H9 (cell line): ENCODE results near the gene SF3B3. TPM values are rescaled to one million over a fixed set of nuclear protein-coding genes. Genes with fewer than 3 reads are reported as not detected.

Experiments
- DNase-seq: peaks from one replicate; pipeline ENCODE4 v3.0.0-alpha.2; 2017
- H2AFZ ChIP-seq: one replicate; pipeline ENCODE4 v1.6.1; 2013; ENCODE audit warnings: mild to moderate bottlenecking, low read length, control low read depth, moderate library complexity
- H2AK5ac ChIP-seq: 2 replicates; pipeline ENCODE4 v1.6.1; 2013; ENCODE audit warnings: low read length, control low read depth, mixed read lengths; ENCODE audit not compliant: insufficient read length
- H2BK120ac ChIP-seq: one replicate; pipeline ENCODE4 v1.6.1; 2013; ENCODE audit warnings: low read depth, mild to moderate bottlenecking, low read length, control low read depth, inconsistent platforms; ENCODE audit not compliant: poor library complexity, severe bottlenecking
- H2BK12ac ChIP-seq: 2 replicates; pipeline ENCODE4 v1.6.1; 2013; ENCODE audit warnings: low read length, control low read depth, mixed read lengths, low read depth; ENCODE audit not compliant: insufficient read length
- H2BK15ac ChIP-seq: 2 replicates; pipeline ENCODE4 v1.6.1; 2013; ENCODE audit warnings: low read depth, low read length, control low read depth
- H2BK20ac ChIP-seq: one replicate; pipeline ENCODE4 v1.6.1; 2013; ENCODE audit warnings: low read depth, mild to moderate bottlenecking, low read length, control low read depth, inconsistent platforms; ENCODE audit not compliant: poor library complexity, severe bottlenecking
- H2BK5ac ChIP-seq: 2 replicates; pipeline ENCODE4 v1.6.1; 2013; ENCODE audit warnings: low read length, control low read depth, mixed read lengths; ENCODE audit not compliant: insufficient read length
- H3K14ac ChIP-seq: 2 replicates; pipeline ENCODE4 v1.6.1; 2013; ENCODE audit warnings: low read length, control low read depth; ENCODE audit not compliant: insufficient read depth
- H3K18ac ChIP-seq: 2 replicates; pipeline ENCODE4 v1.6.1; 2013; ENCODE audit warnings: low read depth, mild to moderate bottlenecking, mixed read lengths, low read length, control low read depth; ENCODE audit not compliant: insufficient read length
- H3K23ac ChIP-seq: 2 replicates; pipeline ENCODE4 v1.6.1; 2013; ENCODE audit warnings: low read length, control low read depth, mixed read lengths, low read depth; ENCODE audit not compliant: insufficient read length
- H3K23me2 ChIP-seq: 2 replicates; pipeline ENCODE4 v1.6.1; 2013; ENCODE audit warnings: low read depth, mild to moderate bottlenecking, mixed read lengths, low read length, control low read depth; ENCODE audit not compliant: insufficient read length, poor library complexity, severe bottlenecking
- H3K27ac ChIP-seq: 2 replicates; pipeline ENCODE4 v1.5.1; 2013; ENCODE audit warnings: low read length, control low read depth, mixed read lengths, low read depth; ENCODE audit not compliant: insufficient read length
- H3K27me3 ChIP-seq: 2 replicates; pipeline ENCODE4 v1.6.1; 2013; ENCODE audit warnings: low read length, control low read depth, inconsistent platforms; ENCODE audit not compliant: insufficient read depth
- H3K4ac ChIP-seq: 2 replicates; pipeline ENCODE4 v1.6.1; 2013; ENCODE audit warnings: low read depth, mild to moderate bottlenecking, control low read depth, inconsistent platforms, low read length, moderate library complexity
- H3K4me1 ChIP-seq: 2 replicates; pipeline ENCODE4 v1.6.1; 2013; ENCODE audit warnings: low read length, control low read depth, inconsistent platforms; ENCODE audit not compliant: insufficient read depth
- H3K4me2 ChIP-seq: 2 replicates; pipeline ENCODE4 v1.6.1; 2013; ENCODE audit warnings: low read length, control low read depth, mixed read lengths; ENCODE audit not compliant: insufficient read length, insufficient read depth
- H3K56ac ChIP-seq: 2 replicates; pipeline ENCODE4 v1.6.1; 2013; ENCODE audit warnings: low read depth, mild to moderate bottlenecking, mixed read lengths, low read length, control low read depth; ENCODE audit not compliant: insufficient read length
- H3K79me1 ChIP-seq: 2 replicates; pipeline ENCODE4 v1.6.1; 2013; ENCODE audit warnings: low read depth, mild to moderate bottlenecking, moderate library complexity, low read length, control low read depth, inconsistent platforms; ENCODE audit not compliant: insufficient read depth, poor library complexity, severe bottlenecking
- H3K79me2 ChIP-seq: 2 replicates; pipeline ENCODE4 v1.6.1; 2013; ENCODE audit warnings: low read length, control low read depth, inconsistent platforms; ENCODE audit not compliant: insufficient read depth
- H3K9ac ChIP-seq: 2 replicates; pipeline ENCODE4 v1.6.1; 2013; ENCODE audit warnings: low read length, control low read depth, mixed read lengths; ENCODE audit not compliant: insufficient read length; ENCODE audit errors: extremely low read depth
- H3K9me3 ChIP-seq: one replicate; pipeline ENCODE4 v1.6.1; 2013; ENCODE audit warnings: low read depth, low read length, inconsistent platforms; ENCODE audit not compliant: control insufficient read depth
- H3T11ph ChIP-seq: one replicate; pipeline ENCODE4 v1.6.1; 2013; ENCODE audit warnings: mild to moderate bottlenecking, low read length, control low read depth, inconsistent platforms
- H4K20me1 ChIP-seq: one replicate; pipeline ENCODE4 v1.6.1; 2013; ENCODE audit not compliant: control insufficient read depth, insufficient read length, insufficient read depth
- H4K5ac ChIP-seq: 2 replicates; pipeline ENCODE4 v1.6.1; 2013; ENCODE audit warnings: low read depth, mild to moderate bottlenecking, mixed read lengths, low read length, control low read depth; ENCODE audit not compliant: insufficient read length
- H4K8ac ChIP-seq: replicated peaks from 2 replicates; pipeline ENCODE4 v1.6.1; 2013; ENCODE audit warnings: low read length, control low read depth, mixed read lengths, low read depth; ENCODE audit not compliant: insufficient read length
- H4K91ac ChIP-seq: 2 replicates; pipeline ENCODE4 v1.6.1; 2013; ENCODE audit warnings: low read depth, mild to moderate bottlenecking, moderate library complexity, mixed read lengths, low read length, control low read depth; ENCODE audit not compliant: insufficient read length
- H3K27ac Mint-ChIP-seq, 3 experiments: 2 replicates in 2 of 3; 3 replicates in 1 of 3; pipeline ENCODE4 v1.8.0; 2020 to 2021; ENCODE audit warnings: mixed read lengths in 3 of 3, mild to moderate bottlenecking in 1 of 3, moderate library complexity in 1 of 3
- H3K27me3 Mint-ChIP-seq: 2 replicates; pipeline ENCODE4 v1.8.0; 2021; ENCODE audit warnings: low read depth, mild to moderate bottlenecking, moderate library complexity, mixed read lengths
- H3K36me3 Mint-ChIP-seq, 3 experiments: 2 replicates in 2 of 3; 3 replicates in 1 of 3; pipeline ENCODE4 v1.8.0; 2020 to 2021; ENCODE audit warnings: low read depth in 3 of 3, mixed read lengths in 3 of 3; ENCODE audit not compliant: insufficient read depth in 1 of 3
- H3K4me1 Mint-ChIP-seq, 2 experiments: 2 replicates each; pipeline ENCODE4 v1.8.0; 2020; ENCODE audit warnings: mixed read lengths in 2 of 2
- H3K4me3 Mint-ChIP-seq, 2 experiments: 2 replicates in 1 of 2; 3 replicates in 1 of 2; pipeline ENCODE4 v1.8.0; 2020 to 2021; ENCODE audit warnings: mild to moderate bottlenecking in 2 of 2, mixed read lengths in 2 of 2, moderate library complexity in 1 of 2
- H3K9me3 Mint-ChIP-seq, 2 experiments: 2 replicates in 1 of 2; 3 replicates in 1 of 2; pipeline ENCODE4 v1.8.0; 2020; ENCODE audit warnings: mild to moderate bottlenecking in 2 of 2, mixed read lengths in 2 of 2, moderate library complexity in 1 of 2
- WGBS: extraction: QIAGEN DNeasy Blood & Tissue Kit; methylation state at CpG from one replicate; pipeline ENCODE4 v1.1.7; 2013; ENCODE audit warnings: missing lambda C conversion rate, low lambda C conversion rate, mixed read lengths; ENCODE audit not compliant: insufficient read length; ENCODE audit errors: extremely low coverage; 5-methylcytosine and 5-hydroxymethylcytosine counted together
- total RNA-seq: library from RNA; stranded (reverse); gene quantifications from 2 replicates; pipeline ENCODE4 v1.2.1, GENCODE V29; 2021
- TF ChIP-seq, protein P1 (sequence below): fragments of 200-600 bp; sonication (generic); conservative IDR thresholded peaks from 3 replicates; pipeline ENCODE4 v1.8.0; 2021; ENCODE audit warnings: antibody characterized with exemption, mild to moderate bottlenecking

SF3B3 gene
- total RNA-seq, 1 experiment from 2014 or later, result 493 TPM

DNA sequence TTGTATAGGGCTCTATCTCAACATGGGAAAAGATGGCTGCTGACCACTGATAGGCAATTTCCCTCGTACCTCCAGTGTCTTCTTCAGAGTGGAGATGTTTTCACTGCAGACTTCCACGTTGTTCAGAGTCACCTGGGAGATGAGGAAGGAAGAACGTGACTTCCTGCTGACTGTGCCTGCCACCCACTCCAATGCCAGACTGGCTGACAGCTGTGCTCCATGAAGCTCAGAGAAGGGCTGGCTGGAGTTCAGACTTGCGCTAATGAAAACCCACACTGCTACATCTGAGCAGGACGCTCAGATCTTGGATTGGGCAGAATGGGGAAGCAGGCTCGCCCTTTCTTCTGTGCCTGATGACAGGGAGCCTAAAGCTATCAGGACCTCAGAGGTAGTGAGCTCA lies 33.4 kb upstream of the SF3B3 start:
- Histone ChIP-seq H3K23ac (no peak overlapping the region), H2AFZ (no peak overlapping the region), H3K79me1 (no peaks in the 10 kb centered on the region), H3K9me3 (no peaks in the 10 kb centered on the region), H2BK120ac (no peak overlapping the region), H4K8ac (no peak overlapping the region), H3K18ac (no peak overlapping the region), H3K23me2 (no peaks in the 10 kb centered on the region), H3K79me2 (no peaks in the 10 kb centered on the region), H3K14ac (no peak overlapping the region), H3T11ph (no peak overlapping the region), H3K4me2 (no peak overlapping the region), H3K27ac (no peak overlapping the region), H4K91ac (no peak overlapping the region), H3K9ac (no peak overlapping the region), H3K27me3 (no peaks in the 10 kb centered on the region), H3K56ac (no peak overlapping the region), H2BK20ac (no peak overlapping the region), H2BK12ac (no peak overlapping the region), H3K4me1 (no peaks in the 10 kb centered on the region), H4K5ac (no peak overlapping the region), H2BK15ac (no peak overlapping the region), H2AK5ac (no peak overlapping the region), H4K20me1 (no peaks in the 10 kb centered on the region), H2BK5ac (no peak overlapping the region), H3K4ac (no peak overlapping the region)
- TF ChIP-seq, protein P1, sequence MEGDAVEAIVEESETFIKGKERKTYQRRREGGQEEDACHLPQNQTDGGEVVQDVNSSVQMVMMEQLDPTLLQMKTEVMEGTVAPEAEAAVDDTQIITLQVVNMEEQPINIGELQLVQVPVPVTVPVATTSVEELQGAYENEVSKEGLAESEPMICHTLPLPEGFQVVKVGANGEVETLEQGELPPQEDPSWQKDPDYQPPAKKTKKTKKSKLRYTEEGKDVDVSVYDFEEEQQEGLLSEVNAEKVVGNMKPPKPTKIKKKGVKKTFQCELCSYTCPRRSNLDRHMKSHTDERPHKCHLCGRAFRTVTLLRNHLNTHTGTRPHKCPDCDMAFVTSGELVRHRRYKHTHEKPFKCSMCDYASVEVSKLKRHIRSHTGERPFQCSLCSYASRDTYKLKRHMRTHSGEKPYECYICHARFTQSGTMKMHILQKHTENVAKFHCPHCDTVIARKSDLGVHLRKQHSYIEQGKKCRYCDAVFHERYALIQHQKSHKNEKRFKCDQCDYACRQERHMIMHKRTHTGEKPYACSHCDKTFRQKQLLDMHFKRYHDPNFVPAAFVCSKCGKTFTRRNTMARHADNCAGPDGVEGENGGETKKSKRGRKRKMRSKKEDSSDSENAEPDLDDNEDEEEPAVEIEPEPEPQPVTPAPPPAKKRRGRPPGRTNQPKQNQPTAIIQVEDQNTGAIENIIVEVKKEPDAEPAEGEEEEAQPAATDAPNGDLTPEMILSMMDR, result no peak
- no peak overlapping the region; a peak in 1 of 7 replicates for H3K27ac Mint-ChIP-seq
- no peaks in the 10 kb centered on the region for H3K4me1 Mint-ChIP-seq
- WGBS, result no CpG with 5 or more reads among the region's 6 CpGs
- DNase-seq, result no peak
- H3K9me3 Mint-ChIP-seq, result no peaks in the 10 kb centered on the region
- peaks cover 3 to 34% (median 31%) of the 10 kb centered on the region in 3 experiments; a peak in 5 of 7 replicates for H3K36me3 Mint-ChIP-seq
- H3K27me3 Mint-ChIP-seq, result no peaks in the 10 kb centered on the region
- no peak overlapping the region for H3K4me3 Mint-ChIP-seq
